CD4-positive, alpha-beta memory T cell (primary cell): ENCODE measurements around the gene ESYT2. TPM values are rescaled to one million over a fixed set of nuclear protein-coding genes. Genes with fewer than 3 reads are reported as not detected.
A peak's percentile ranks its signal among the peaks of the same experiment; 100 is the strongest.
"Not testable (repeated sequence)": the region's sequence is repeated elsewhere in the genome, so short reads cannot be mapped to it uniquely, and the experiment has no call there.

Source experiments
- CTCF ChIA-PET: fragments of 350-600 bp; sonication (Branson Sonifier 250); formaldehyde crosslinking; loops from one replicate; lab custom pipeline; 2021; ENCODE audit warnings: inconsistent platforms; ENCODE audit not compliant: partially characterized antibody; lab: Charles Lee
- POLR2A ChIA-PET: fragments of 350-600 bp; sonication (Branson Sonifier 250); formaldehyde crosslinking; loops from one replicate; lab custom pipeline; 2021; ENCODE audit not compliant: partially characterized antibody; lab: Charles Lee
- DNase-seq, 5 donors: peaks; one replicate each; pipeline versions ENCODE4 v3.0.0 to v3.0.0-alpha.2; 2020 to 2022; ENCODE audit warnings: mixed read lengths in 1 of 5
- H3K27ac ChIP-seq: one replicate; pipeline ENCODE4 v1.7.0; 2013; ENCODE audit warnings: low read depth, low read length
- H3K27me3 ChIP-seq: 2 replicates; pipeline ENCODE4 v1.7.0; 2013; ENCODE audit warnings: mild to moderate bottlenecking, low read length, moderate library complexity; ENCODE audit not compliant: insufficient read depth
- H3K36me3 ChIP-seq: 2 replicates; pipeline ENCODE4 v1.7.0; 2013; ENCODE audit warnings: mild to moderate bottlenecking, low read length, moderate library complexity; ENCODE audit not compliant: insufficient read depth
- H3K4me1 ChIP-seq: 2 replicates; pipeline ENCODE4 v1.7.0; 2013; ENCODE audit warnings: mild to moderate bottlenecking, low read length, moderate library complexity; ENCODE audit not compliant: insufficient read depth
- H3K4me3 ChIP-seq, 2 donors: one replicate each; pipeline ENCODE4 v1.7.0; 2013; ENCODE audit warnings: low read length in 2 of 2, mild to moderate bottlenecking in 1 of 2
- H3K9me3 ChIP-seq, 2 donors: one replicate each; pipeline ENCODE4 v1.7.0; 2013; ENCODE audit warnings: low read length in 2 of 2, control low read depth in 1 of 2; ENCODE audit not compliant: control insufficient read depth in 1 of 2
- H3K27ac Mint-ChIP-seq, 7 donors: one replicate each; pipeline ENCODE4 v1.8.0; 2020 to 2021; ENCODE audit warnings: mixed read lengths in 7 of 7, mild to moderate bottlenecking in 6 of 7, inconsistent platforms in 3 of 7, moderate library complexity in 3 of 7
- H3K27me3 Mint-ChIP-seq, 2 donors: one replicate each; pipeline ENCODE4 v1.8.0; 2020 to 2021; ENCODE audit warnings: mixed read lengths in 2 of 2
- H3K36me3 Mint-ChIP-seq, 2 donors: one replicate each; pipeline ENCODE4 v1.8.0; 2020 to 2021; ENCODE audit warnings: mixed read lengths in 2 of 2, inconsistent platforms in 1 of 2, mild to moderate bottlenecking in 1 of 2
- H3K4me1 Mint-ChIP-seq, 4 donors: one replicate each; pipeline ENCODE4 v1.8.0; 2020 to 2021; ENCODE audit warnings: mixed read lengths in 4 of 4, mild to moderate bottlenecking in 1 of 4
- H3K4me3 Mint-ChIP-seq, 8 donors: one replicate each; pipeline ENCODE4 v1.8.0; 2020 to 2021; ENCODE audit warnings: mixed read lengths in 8 of 8, mild to moderate bottlenecking in 7 of 8, moderate library complexity in 6 of 8, inconsistent platforms in 3 of 8
- H3K9me3 Mint-ChIP-seq, 8 donors: one replicate each; pipeline ENCODE4 v1.8.0; 2020 to 2021; ENCODE audit warnings: mixed read lengths in 8 of 8, mild to moderate bottlenecking in 5 of 8, inconsistent platforms in 3 of 8, moderate library complexity in 1 of 8
- intact Hi-C: fragments of 100-400 bp; cut with micrococcal nuclease; formaldehyde crosslinking; loops from one replicate; pipeline ENCODE4 v1.15.1; 2023
- polyA plus RNA-seq, 2 donors: library from polyadenylated mRNA; unstranded; fragments of 300-500 nt; fragmentation: Illumina TruSeq; gene quantifications; one replicate each; pipeline ENCODE4 v1.2.3, GENCODE V29; 2021
- total RNA-seq, 2 experiments: library from RNA; stranded (reverse); gene quantifications; one replicate each; pipeline ENCODE4 v1.2.3, GENCODE V29; 2021

The ESYT2 gene
- total and polyA plus RNA-seq, 4 experiments from 2014 or later: 52.3 to 116 (median 106) TPM

GRCh38 chr7:158704524-158705233 lies 124.6 kb downstream of the ESYT2 start, which contains the start of gene NCAPG2:
Gene NCAPG2 (minus strand): TSS chr7:158704804. CDS start chr7:158701899, 2,905 bp downstream.
- Histone ChIP-seq H3K27ac (peak within 1 kb of the TSS; percentile 64), H3K36me3 (no peaks in the 10 kb centered on the region), H3K9me3 (no peaks in the 10 kb centered on the region), H3K27me3 (no peaks in the 10 kb centered on the region), H3K4me3 (peak within 1 kb of the TSS; percentile 81 to 88), H3K4me1 (peaks cover 35% of the 10 kb centered on the region)
- Mint-ChIP-seq H3K4me3 (peak within 1 kb of the TSS; percentile 78 to 94 (median 83)), H3K36me3 (peaks cover 0 to 2% of the 10 kb centered on the region in 2 donors), H3K27me3 (no peaks in the 10 kb centered on the region), H3K4me1 (peaks cover 17 to 32% (median 25%) of the 10 kb centered on the region in 4 donors), H3K9me3 (peaks cover 0 to 3% (median 0%) of the 10 kb centered on the region in 8 donors), H3K27ac (peak within 1 kb of the TSS; percentile 74 to 87 (median 80))
- ChIA-PET CTCF (interaction anchor here (0.7 to 1.8 kb wide), 3 partner anchors 8 to 271 kb away, joined by 3 to 11 read pairs (median 4); no protein-coding TSS in a partner anchor), POLR2A (interaction anchor here (0.7 to 2.1 kb wide), 19 partner anchors 8 to 272 kb away, joined by 3 to 35 read pairs (median 5); partner anchors contain the start of genes DYNC2I1 and ESYT2)
- intact Hi-C loops: loop anchor here (1.0 to 10.0 kb wide), 5 partner anchors 42 to 272 kb away; partner anchors contain the start of genes DYNC2I1 and ESYT2
- peak; percentile 95 to 97 (median 97) for DNase-seq

DNA sequence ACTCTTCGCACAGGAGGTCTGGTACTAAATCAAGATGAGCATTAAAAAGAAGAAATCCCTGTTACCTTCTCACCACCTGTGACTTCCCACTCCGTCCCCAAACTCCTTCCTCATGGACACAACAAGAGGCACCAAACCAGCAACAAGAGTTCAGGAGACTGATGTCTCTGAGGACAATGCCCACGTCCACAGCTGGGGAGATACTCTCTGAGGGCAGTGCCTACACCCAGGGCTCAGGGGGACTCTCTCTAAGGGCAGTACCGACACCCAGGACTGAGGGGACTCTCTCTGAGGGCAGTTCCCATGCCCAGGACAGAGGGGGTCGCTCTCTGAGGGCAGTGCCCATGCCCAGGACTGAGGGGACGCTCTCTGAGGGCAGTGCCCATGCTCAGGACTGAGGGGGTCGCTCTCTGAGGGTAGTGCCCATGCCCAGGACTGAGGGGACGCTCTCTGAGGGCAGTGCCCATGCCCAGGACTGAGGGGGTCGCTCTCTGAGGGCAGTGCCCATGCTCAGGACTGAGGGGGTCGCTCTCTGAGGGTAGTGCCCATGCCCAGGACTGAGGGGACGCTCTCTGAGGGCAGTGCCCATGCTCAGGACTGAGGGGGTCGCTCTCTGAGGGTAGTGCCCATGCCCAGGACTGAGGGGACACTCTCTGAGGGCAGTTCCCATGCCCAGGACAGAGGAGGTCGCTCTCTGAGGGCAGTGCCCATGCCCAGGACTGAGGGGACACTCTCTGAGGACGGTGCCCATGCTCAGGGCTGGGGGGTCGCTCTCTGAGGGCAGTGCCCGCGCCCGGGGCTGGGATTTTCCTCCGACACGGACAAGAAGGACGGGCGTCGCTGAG lies 125.4 kb downstream of the ESYT2 start:
- Histone ChIP-seq H3K4me3 (peak overlapping the region; percentile 81 to 88), H3K27ac (peak overlapping the region; percentile 64), H3K4me1 (peaks cover 35% of the 10 kb centered on the region)
- ChIA-PET POLR2A (interaction anchor here (0.8 to 2.1 kb wide), 17 partner anchors 8 to 273 kb away, joined by 3 to 35 read pairs (median 5); partner anchors contain the start of genes DYNC2I1 and ESYT2), CTCF (interaction anchor here (0.7 to 1.8 kb wide), 3 partner anchors 7 to 272 kb away, joined by 3 to 11 read pairs (median 4); no protein-coding TSS in a partner anchor)
- H3K36me3 Mint-ChIP-seq, H3K9me3 Mint-ChIP-seq, H3K9me3 ChIP-seq, DNase-seq, H3K27me3 ChIP-seq, H3K27me3 Mint-ChIP-seq, H3K36me3 ChIP-seq: not testable (repeated sequence)
- Mint-ChIP-seq H3K27ac (peak overlapping the region in 6 of 7 donors; percentile 38 to 81 (median 76)), H3K4me3 (peak overlapping the region; percentile 61 to 91 (median 82)), H3K4me1 (peaks cover 21 to 32% (median 26%) of the 10 kb centered on the region in 4 donors)
- intact Hi-C loops: loop anchor here (1.0 to 10.0 kb wide), 5 partner anchors 41 to 273 kb away; partner anchors contain the start of genes DYNC2I1 and ESYT2

DNA sequence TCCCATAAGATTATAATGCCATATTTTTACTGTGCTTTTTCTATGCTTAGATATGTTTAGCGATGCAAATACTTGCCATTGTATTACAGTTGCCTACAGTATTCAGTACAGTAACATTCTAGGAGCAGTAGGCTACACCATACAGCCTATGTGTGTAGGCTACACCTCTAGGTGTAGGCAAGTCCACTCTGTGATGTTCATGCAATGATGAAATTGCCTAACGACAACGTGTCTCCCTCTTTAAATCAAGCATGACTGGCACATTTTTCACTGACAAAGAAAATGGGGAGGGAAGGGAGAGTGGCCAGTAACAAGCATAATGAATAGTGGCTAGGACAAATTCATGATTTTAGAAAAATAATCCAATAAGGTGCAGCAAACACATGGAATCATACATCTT lies 126.4 kb downstream of the ESYT2 start:
- Mint-ChIP-seq H3K4me3 (peak overlapping the region in 4 of 8 donors; percentile 1 to 78 (median 64)), H3K9me3 (peaks cover 0 to 3% (median 0%) of the 10 kb centered on the region in 8 donors), H3K4me1 (peaks cover 21 to 32% (median 26%) of the 10 kb centered on the region in 4 donors), H3K27me3 (no peaks in the 10 kb centered on the region), H3K27ac (peak overlapping the region in 3 of 7 donors; percentile 1 to 81 (median 29)), H3K36me3 (peaks cover 2 to 8% of the 10 kb centered on the region in 2 donors)
- POLR2A ChIA-PET: no interaction called here
- intact Hi-C loops: loop anchor here (10.0 kb wide), 1 partner anchor 62 kb away; no protein-coding TSS in a partner anchor
- Histone ChIP-seq H3K4me3 (no peak overlapping the region), H3K27ac (no peak overlapping the region), H3K27me3 (no peaks in the 10 kb centered on the region), H3K9me3 (no peaks in the 10 kb centered on the region), H3K36me3 (no peaks in the 10 kb centered on the region), H3K4me1 (peaks cover 42% of the 10 kb centered on the region)
- no peak for DNase-seq
- CTCF ChIA-PET: no interaction called here

GRCh38 chr7:158702196-158702595 lies 127.1 kb downstream of the ESYT2 start:
- no peak overlapping the region for H3K27ac ChIP-seq
- H3K27me3 ChIP-seq: no peaks in the 10 kb centered on the region
- intact Hi-C loops: loop anchor here (10.0 kb wide), 1 partner anchor 63 kb away; no protein-coding TSS in a partner anchor
- no peaks in the 10 kb centered on the region for H3K27me3 Mint-ChIP-seq
- no peak overlapping the region for H3K4me3 ChIP-seq
- no peaks in the 10 kb centered on the region for H3K9me3 ChIP-seq
- H3K27ac Mint-ChIP-seq: no peak overlapping the region
- ChIA-PET CTCF (interaction anchor here (1.4 kb wide), 1 partner anchor 275 kb away, joined by 3 read pairs; no protein-coding TSS in a partner anchor), POLR2A (no interaction called here)
- H3K4me3 Mint-ChIP-seq: peak overlapping the region in 1 of 8 donors; percentile 25
- peaks cover 42% of the 10 kb centered on the region for H3K4me1 ChIP-seq
- H3K4me1 Mint-ChIP-seq: peaks cover 21 to 32% (median 26%) of the 10 kb centered on the region in 4 donors
- peaks cover 2 to 8% of the 10 kb centered on the region in 2 donors for H3K36me3 Mint-ChIP-seq
- no peaks in the 10 kb centered on the region for H3K36me3 ChIP-seq
- no peaks in the 10 kb centered on the region for H3K9me3 Mint-ChIP-seq
- DNase-seq: no peak

GRCh38 chr7:158700008-158700407 lies 129.3 kb downstream of the ESYT2 start:
- ChIA-PET CTCF (interaction anchor here (1.4 kb wide), 1 partner anchor 277 kb away, joined by 7 read pairs; no protein-coding TSS in a partner anchor), POLR2A (no interaction called here)
- no peak overlapping the region for H3K4me3 ChIP-seq
- Mint-ChIP-seq H3K27ac (no peak overlapping the region), H3K36me3 (peaks cover 0 to 8% of the 10 kb centered on the region in 2 donors), H3K9me3 (no peaks in the 10 kb centered on the region), H3K4me3 (peak overlapping the region in 1 of 8 donors; percentile 9), H3K4me1 (peaks cover 17 to 29% (median 25%) of the 10 kb centered on the region in 4 donors), H3K27me3 (no peaks in the 10 kb centered on the region)
- H3K4me1 ChIP-seq: peaks cover 46% of the 10 kb centered on the region
- no peaks in the 10 kb centered on the region for H3K36me3 ChIP-seq
- intact Hi-C loops: loop anchor here (10.0 kb wide), 1 partner anchor 65 kb away; no protein-coding TSS in a partner anchor
- H3K9me3 ChIP-seq: no peaks in the 10 kb centered on the region
- no peaks in the 10 kb centered on the region for H3K27me3 ChIP-seq
- H3K27ac ChIP-seq: no peak overlapping the region
- no peak for DNase-seq

DNA sequence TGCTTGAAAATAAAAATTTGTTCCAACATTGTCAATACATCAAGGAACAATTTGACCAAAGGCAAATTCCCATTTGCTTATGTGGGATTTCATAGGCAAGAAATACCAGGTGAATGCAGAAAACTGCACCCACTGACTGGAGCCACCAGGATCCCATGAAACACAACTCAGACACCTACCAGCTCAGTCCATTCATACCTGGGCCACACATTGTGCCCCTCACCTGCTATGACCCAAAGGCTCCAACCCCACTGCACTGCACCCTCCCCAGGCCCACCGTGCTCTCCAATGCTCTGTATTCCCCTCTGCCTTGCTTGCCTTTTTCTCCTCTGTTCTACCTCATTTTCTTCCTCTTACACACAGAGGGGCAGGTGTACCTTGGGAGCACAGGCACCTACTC lies 130.0 kb downstream of the ESYT2 start:
- Histone ChIP-seq H3K36me3 (no peaks in the 10 kb centered on the region), H3K4me1 (peaks cover 46% of the 10 kb centered on the region), H3K4me3 (no peak overlapping the region), H3K27me3 (no peaks in the 10 kb centered on the region), H3K9me3 (no peaks in the 10 kb centered on the region), H3K27ac (no peak overlapping the region)
- H3K4me3 Mint-ChIP-seq: no peak overlapping the region
- DNase-seq: no peak
- H3K9me3 Mint-ChIP-seq: no peaks in the 10 kb centered on the region
- peak overlapping the region in 2 of 7 donors; percentile 39 to 43 for H3K27ac Mint-ChIP-seq
- ChIA-PET CTCF (interaction anchor here (6.2 kb wide), 1 partner anchor 278 kb away, joined by 154 read pairs; no protein-coding TSS in a partner anchor), POLR2A (no interaction called here)
- peaks cover 17 to 28% (median 23%) of the 10 kb centered on the region in 4 donors for H3K4me1 Mint-ChIP-seq
- H3K36me3 Mint-ChIP-seq: peaks cover 0 to 8% of the 10 kb centered on the region in 2 donors
- intact Hi-C loops: no loop called here
- no peaks in the 10 kb centered on the region for H3K27me3 Mint-ChIP-seq
